C4-2B (cell line): ENCODE measurements around the gene AQR.

ENCODE experiments used
- ZFX ChIP-seq: fragments of 450-650 bp; IDR thresholded peaks from 2 replicates; pipeline ENCODE4 v1.6.1; 2017
- TF ChIP-seq, protein P1 (sequence below): fragments of 450-650 bp; conservative IDR thresholded peaks from 2 replicates; pipeline ENCODE4 v1.5.1; 2017; ENCODE audit warnings: mild to moderate bottlenecking

DNA sequence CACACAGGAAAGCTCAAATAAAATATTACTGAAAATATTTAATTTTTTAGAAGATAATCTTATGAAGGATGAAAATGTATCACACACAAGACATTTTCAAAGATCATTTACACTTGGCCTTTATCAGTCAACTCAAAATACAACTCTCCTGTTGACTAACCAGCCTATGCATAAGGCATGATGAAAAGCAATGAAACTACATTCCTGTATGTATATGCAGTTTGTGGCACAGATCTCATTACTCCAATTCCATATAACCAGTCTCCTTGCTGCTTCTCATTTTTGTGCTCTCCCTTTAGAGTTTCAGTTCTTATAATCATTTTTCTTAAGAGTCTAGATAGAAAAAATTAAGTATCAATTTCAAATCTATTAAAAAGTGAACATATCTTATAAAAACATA is 25.8 kb downstream of the AQR start:
- TF ChIP-seq, protein P1, sequence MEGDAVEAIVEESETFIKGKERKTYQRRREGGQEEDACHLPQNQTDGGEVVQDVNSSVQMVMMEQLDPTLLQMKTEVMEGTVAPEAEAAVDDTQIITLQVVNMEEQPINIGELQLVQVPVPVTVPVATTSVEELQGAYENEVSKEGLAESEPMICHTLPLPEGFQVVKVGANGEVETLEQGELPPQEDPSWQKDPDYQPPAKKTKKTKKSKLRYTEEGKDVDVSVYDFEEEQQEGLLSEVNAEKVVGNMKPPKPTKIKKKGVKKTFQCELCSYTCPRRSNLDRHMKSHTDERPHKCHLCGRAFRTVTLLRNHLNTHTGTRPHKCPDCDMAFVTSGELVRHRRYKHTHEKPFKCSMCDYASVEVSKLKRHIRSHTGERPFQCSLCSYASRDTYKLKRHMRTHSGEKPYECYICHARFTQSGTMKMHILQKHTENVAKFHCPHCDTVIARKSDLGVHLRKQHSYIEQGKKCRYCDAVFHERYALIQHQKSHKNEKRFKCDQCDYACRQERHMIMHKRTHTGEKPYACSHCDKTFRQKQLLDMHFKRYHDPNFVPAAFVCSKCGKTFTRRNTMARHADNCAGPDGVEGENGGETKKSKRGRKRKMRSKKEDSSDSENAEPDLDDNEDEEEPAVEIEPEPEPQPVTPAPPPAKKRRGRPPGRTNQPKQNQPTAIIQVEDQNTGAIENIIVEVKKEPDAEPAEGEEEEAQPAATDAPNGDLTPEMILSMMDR, result no peak
- TF ChIP-seq ZFX, result no peak
